K562 (cell line): ENCODE results near the gene ZBTB32. TPM values are rescaled to one million over a fixed set of nuclear protein-coding genes. Genes with fewer than 3 reads are reported as not detected.
A peak's percentile ranks its signal among the peaks of the same experiment; 100 is the strongest.

Experiments
- ATAC-seq: fragments of 200-7000 bp; cut with Tn5 transposase; 3 replicates; pipeline ENCODE4 v1.9.1; 2020; ENCODE audit warnings: moderate library complexity
- BruUV-seq: library from RNA; stranded (reverse); fragments of 400-500 nt; replicated peaks from 2 replicates; lab custom pipeline; 2021; lab: Mats Ljungman, UMichigan
- CTCF ChIA-PET: fragments of 300-600 bp; formaldehyde crosslinking; extraction: SDS; loops from one replicate; lab custom pipeline; 2021; ENCODE audit warnings: low intra/inter-chr PET ratio; lab: Yijun Ruan, JAX
- POLR2A ChIA-PET: fragments of 300-600, 350-650 bp; sonication (Branson Sonifier 250); formaldehyde crosslinking; extraction: SDS; loops from one replicate; lab custom pipeline; 2021; ENCODE audit warnings: antibody characterized with exemption, inconsistent platforms; lab: Yijun Ruan, JAX
- DNase-seq, 4 experiments: peaks; one replicate each; pipeline versions ENCODE4 v3.0.0 to v3.0.0-alpha.2; 2011 to 2018; ENCODE audit warnings: low spot score in 3 of 4, mixed read lengths in 3 of 4; ENCODE audit errors: extremely low read depth in 1 of 4
- FAIRE-seq: peaks from 2 replicates; lab custom pipeline; 2011; peaks lifted over from hg19 to GRCh38; lab: Jason Lieb, UNC
- H2AFZ ChIP-seq: 2 replicates; pipeline ENCODE4 v1.6.0; 2011; ENCODE audit warnings: low read depth, low read length, control low read depth, inconsistent platforms
- H3K27ac ChIP-seq: fragments of 200-600 bp; 3 replicates; pipeline ENCODE4 v1.8.0; 2011; ENCODE audit warnings: low read depth, mild to moderate bottlenecking, control low read depth, inconsistent platforms, low read length, moderate library complexity, mixed read lengths; ENCODE audit errors: extremely low read depth
- H3K27me3 ChIP-seq, 2 experiments: fragments of 300-600 bp in 1 of 2; 2 replicates in 1 of 2; 3 replicates in 1 of 2; pipeline versions ENCODE4 v1.6.0 to v1.8.0; 2011; ENCODE audit warnings: inconsistent platforms in 2 of 2, low read length in 2 of 2, mild to moderate bottlenecking in 1 of 2, mixed read lengths in 1 of 2, moderate library complexity in 1 of 2; ENCODE audit not compliant: control insufficient read depth in 2 of 2, insufficient read depth in 2 of 2
- H3K36me3 ChIP-seq: fragments of 300-600 bp; 3 replicates; pipeline ENCODE4 v1.8.0; 2011; ENCODE audit warnings: mild to moderate bottlenecking, low read length, inconsistent platforms; ENCODE audit not compliant: control insufficient read depth, insufficient read depth
- H3K4me1 ChIP-seq, 2 experiments: fragments of 200-600 bp in 1 of 2; replicated peaks in 1 of 2; 2 replicates in 1 of 2; 3 replicates in 1 of 2; pipeline versions ENCODE4 v1.5.1 to v1.8.0; 2011; ENCODE audit warnings: inconsistent platforms in 2 of 2, low read length in 2 of 2, mild to moderate bottlenecking in 1 of 2, mixed read lengths in 1 of 2, moderate library complexity in 1 of 2; ENCODE audit not compliant: control insufficient read depth in 2 of 2, insufficient read depth in 2 of 2
- H3K4me2 ChIP-seq: 2 replicates; pipeline ENCODE4 v1.6.1; 2011; ENCODE audit warnings: low read length, control low read depth, inconsistent platforms, mixed read lengths; ENCODE audit not compliant: insufficient read depth
- H3K4me3 ChIP-seq: fragments of 200-600 bp; sonication (generic), shearing (Covaris generic); 2 replicates; pipeline ENCODE4 v1.5.1; 2016; ENCODE audit warnings: control low read depth, inconsistent platforms
- H3K79me2 ChIP-seq: fragments of 200-600 bp; 3 replicates; pipeline ENCODE4 v1.8.0; 2011; ENCODE audit warnings: low read length, inconsistent platforms; ENCODE audit not compliant: control insufficient read depth, insufficient read depth
- H3K9ac ChIP-seq, 2 experiments: 2 replicates each; pipeline versions ENCODE4 v1.6.0 to v1.6.1; 2011; ENCODE audit warnings: low read depth in 2 of 2, low read length in 2 of 2, control low read depth in 1 of 2, inconsistent platforms in 1 of 2, mild to moderate bottlenecking in 1 of 2, mixed read lengths in 1 of 2; ENCODE audit not compliant: insufficient read depth in 1 of 2
- H3K9me1 ChIP-seq: one replicate; pipeline ENCODE4 v1.6.0; 2011; ENCODE audit warnings: inconsistent platforms, mild to moderate bottlenecking, low read length, moderate library complexity; ENCODE audit not compliant: control insufficient read depth, insufficient read depth
- H3K9me3 ChIP-seq: replicated peaks from 2 replicates; pipeline ENCODE4 v1.5.1; 2011; ENCODE audit warnings: low read depth, low read length, inconsistent platforms; ENCODE audit not compliant: control insufficient read depth, insufficient read depth
- H4K20me1 ChIP-seq: replicated peaks from 2 replicates; pipeline ENCODE4 v1.6.1; 2011; ENCODE audit warnings: low read length, inconsistent platforms, mixed read lengths; ENCODE audit not compliant: control insufficient read depth, insufficient read depth
- ZNF551 ChIP-seq: fragments of 250-450 bp; sonication (Bioruptor Pico); IDR thresholded peaks from 2 replicates; pipeline ENCODE4 v1.5.0; 2021; ENCODE audit warnings: mild to moderate bottlenecking, moderate library complexity
- WGBS: fragments of 100-300 bp; shearing (Covaris generic); methylation state at CpG from one replicate; pipeline ENCODE4 v1.1.6; 2016; ENCODE audit warnings: low coverage, mixed read lengths; ENCODE audit not compliant: insufficient coverage; ENCODE audit errors: missing lambda C conversion rate; 5-methylcytosine and 5-hydroxymethylcytosine counted together
- in situ Hi-C: fragments of 300-500 bp; cut with MboI; formaldehyde crosslinking; loops from 4 replicates; pipeline ENCODE4 v1.15.0; 2018; ENCODE audit warnings: inconsistent platforms, mixed read lengths
- intact Hi-C: fragments of 100-400 bp; cut with micrococcal nuclease; formaldehyde crosslinking; loops from 2 replicates; pipeline ENCODE4 v1.14.2; 2022
- polyA plus RNA-seq, 8 experiments: library from polyadenylated mRNA; depleted of rRNA in 4 of 8; stranded (reverse) in 5 of 8; unstranded in 3 of 8; fragments of >200 nt; fragmentation: Nextera tagmentation in 2 of 8; fragmentation: Illumina TruSeq in 1 of 8; extraction: Ambion mirVana in 2 of 8; extraction: Trizol in 1 of 8; gene quantifications; 2 replicates each; pipeline versions ENCODE4 v1.2.1 to v1.2.3, GENCODE V29; 2011 to 2014; ENCODE audit warnings: inconsistent platforms in 1 of 8, missing spikeins in 1 of 8
- total RNA-seq, 7 experiments: library from RNA; depleted of rRNA in 6 of 7; stranded (reverse); fragments of >200 nt in 6 of 7; fragmentation: Illumina TruSeq in 2 of 7; extraction: Trizol in 2 of 7; gene quantifications; 2 replicates each; pipeline versions ENCODE4 v1.2.1 to v1.2.3, GENCODE V29; 2011 to 2021; ENCODE audit warnings: low replicate concordance in 1 of 7
- TF ChIP-seq, protein P1 (sequence below): fragments of 450-650 bp; IDR thresholded peaks from 2 replicates; pipeline ENCODE4 v1.6.1; 2016

The ZBTB32 gene
- total and polyA plus RNA-seq, 9 of the 15 experiments (the other 6 are each of a cell fraction or from before 2014, with no cell fraction given), result 0.20 TPM; not detected in 8

- Histone ChIP-seq H3K4me3 (no peak overlapping the region), H3K9ac (no peak overlapping the region), H4K20me1 (no peaks in the 10 kb centered on the region), H3K9me1 (no peaks in the 10 kb centered on the region), H2AFZ (no peak overlapping the region), H3K4me2 (no peak overlapping the region), H3K79me2 (no peaks in the 10 kb centered on the region; the same call in 2 of the 3 replicates), H3K36me3 (no peaks in the 10 kb centered on the region), H3K27ac (no peak overlapping the region), H3K4me1 (peaks cover 8 to 36% of the 10 kb centered on the region in 2 experiments), H3K27me3 (peaks cover 22 to 62% of the 10 kb centered on the region in 2 experiments), H3K9me3 (no peaks in the 10 kb centered on the region)
- no TSS peak for BruUV-seq
- DNase-seq, result peak in 3 of 4 experiments; percentile 36 to 37 (median 37)
- no peak for ATAC-seq
- intact Hi-C loops, result no loop called here
- TF ChIP-seq, protein P1, sequence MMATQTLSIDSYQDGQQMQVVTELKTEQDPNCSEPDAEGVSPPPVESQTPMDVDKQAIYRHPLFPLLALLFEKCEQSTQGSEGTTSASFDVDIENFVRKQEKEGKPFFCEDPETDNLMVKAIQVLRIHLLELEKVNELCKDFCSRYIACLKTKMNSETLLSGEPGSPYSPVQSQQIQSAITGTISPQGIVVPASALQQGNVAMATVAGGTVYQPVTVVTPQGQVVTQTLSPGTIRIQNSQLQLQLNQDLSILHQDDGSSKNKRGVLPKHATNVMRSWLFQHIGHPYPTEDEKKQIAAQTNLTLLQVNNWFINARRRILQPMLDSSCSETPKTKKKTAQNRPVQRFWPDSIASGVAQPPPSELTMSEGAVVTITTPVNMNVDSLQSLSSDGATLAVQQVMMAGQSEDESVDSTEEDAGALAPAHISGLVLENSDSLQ, result peak; percentile 51; the same call in 1 of the 2 replicates
- no peak for TF ChIP-seq ZNF551 (CRISPR knock-in tag)
- CTCF ChIA-PET, result interaction anchor here (0.5 to 1.0 kb wide), 2 partner anchors 8 to 146 kb away, joined by 3 read pairs; no protein-coding TSS in a partner anchor
- 7% methylated on average over 11 of the region's 11 CpGs for WGBS
- POLR2A ChIA-PET, result interaction anchor here (0.6 to 1.4 kb wide), 3 partner anchors 9 to 28 kb away, joined by 3 read pairs; no protein-coding TSS in a partner anchor
- no peak for FAIRE-seq
- in situ Hi-C loops, result no loop called here
Measured at GRCh38 chr19:35712567-35713505, 8.5 kb downstream of the ZBTB32 start.
